Stimulated activated CD8-positive, alpha-beta memory T cell treated with anti-CD3 and anti-CD28 coated beads, Interleukin-4, amount 100 ng/mL, for 24 hours (primary cell): ENCODE data around the gene PDLIM7.
"Not testable (repeated sequence)": the region's sequence is repeated elsewhere in the genome, so short reads cannot be mapped to it uniquely, and the experiment has no call there.

Source experiments
- DNase-seq: peaks from one replicate; pipeline ENCODE4 v3.0.0-alpha.2; 2020; ENCODE audit warnings: low read depth

PDLIM7 gene, protein sequence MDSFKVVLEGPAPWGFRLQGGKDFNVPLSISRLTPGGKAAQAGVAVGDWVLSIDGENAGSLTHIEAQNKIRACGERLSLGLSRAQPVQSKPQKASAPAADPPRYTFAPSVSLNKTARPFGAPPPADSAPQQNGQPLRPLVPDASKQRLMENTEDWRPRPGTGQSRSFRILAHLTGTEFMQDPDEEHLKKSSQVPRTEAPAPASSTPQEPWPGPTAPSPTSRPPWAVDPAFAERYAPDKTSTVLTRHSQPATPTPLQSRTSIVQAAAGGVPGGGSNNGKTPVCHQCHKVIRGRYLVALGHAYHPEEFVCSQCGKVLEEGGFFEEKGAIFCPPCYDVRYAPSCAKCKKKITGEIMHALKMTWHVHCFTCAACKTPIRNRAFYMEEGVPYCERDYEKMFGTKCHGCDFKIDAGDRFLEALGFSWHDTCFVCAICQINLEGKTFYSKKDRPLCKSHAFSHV

DNA sequence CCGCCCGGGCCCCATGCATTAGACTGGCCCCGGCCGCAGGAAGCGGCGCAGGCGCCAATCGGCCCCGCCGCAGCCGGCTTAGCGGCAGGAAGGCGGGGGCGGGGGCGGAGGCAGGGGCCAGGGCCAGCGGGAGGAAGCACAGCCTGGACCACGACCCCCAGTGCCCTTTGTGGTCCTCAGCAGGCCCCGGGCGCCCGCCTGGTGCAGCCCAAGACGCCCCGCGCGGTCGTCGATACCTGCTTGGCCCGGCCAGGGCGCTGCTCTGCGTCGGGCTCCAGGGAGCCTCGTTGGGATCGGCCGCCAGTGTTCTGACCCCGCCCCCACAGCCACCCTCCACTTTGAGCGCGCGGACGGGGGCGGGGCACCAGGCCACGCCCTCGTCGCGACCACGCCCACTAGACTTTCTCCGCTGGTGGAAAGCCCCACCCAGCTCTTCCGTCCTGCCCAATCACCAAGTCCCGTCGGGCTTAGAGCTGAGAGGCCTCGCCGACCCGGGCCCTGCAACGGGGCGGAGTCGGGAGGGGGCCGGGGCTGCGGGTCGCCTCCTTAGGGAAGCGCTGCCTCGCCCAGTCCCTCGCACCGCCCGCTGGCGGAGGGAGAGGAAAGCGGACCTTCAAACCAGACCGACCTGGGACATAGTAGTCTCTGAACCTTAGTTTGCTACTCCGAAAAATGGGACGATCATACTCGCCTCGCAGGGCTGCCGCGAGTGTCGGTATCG lies at the start of gene PDLIM7:
Gene PDLIM7 (minus strand): TSS at position 313 of the 721 bp plus-strand sequence. CDS start 1,092 bp downstream, outside the sequence.
- peak; percentile 90 for DNase-seq

DNA sequence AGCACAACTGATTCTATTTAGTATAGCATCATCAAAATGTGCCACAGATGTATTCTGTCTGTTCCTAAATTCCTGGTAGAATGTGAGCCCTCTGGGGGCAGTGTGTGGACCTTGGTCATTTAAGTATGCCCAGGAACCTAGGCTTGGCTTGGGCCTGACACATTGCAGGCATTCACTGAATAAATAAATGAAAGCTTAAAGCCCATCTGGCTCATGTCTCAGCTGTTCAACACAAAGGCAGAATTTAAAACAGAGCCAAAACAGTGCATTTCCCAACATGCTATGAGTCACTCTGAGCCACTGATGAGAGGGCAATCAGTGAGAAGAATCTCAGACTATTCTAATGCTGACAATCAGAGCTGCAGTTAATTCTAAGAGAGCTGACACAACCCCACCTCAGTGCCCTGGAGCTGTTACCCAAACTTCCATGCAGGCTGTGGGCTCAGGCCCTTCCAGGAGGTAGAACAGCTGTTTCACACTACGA lies 48.9 kb upstream of the PDLIM7 start:
- no peak for DNase-seq

DNA sequence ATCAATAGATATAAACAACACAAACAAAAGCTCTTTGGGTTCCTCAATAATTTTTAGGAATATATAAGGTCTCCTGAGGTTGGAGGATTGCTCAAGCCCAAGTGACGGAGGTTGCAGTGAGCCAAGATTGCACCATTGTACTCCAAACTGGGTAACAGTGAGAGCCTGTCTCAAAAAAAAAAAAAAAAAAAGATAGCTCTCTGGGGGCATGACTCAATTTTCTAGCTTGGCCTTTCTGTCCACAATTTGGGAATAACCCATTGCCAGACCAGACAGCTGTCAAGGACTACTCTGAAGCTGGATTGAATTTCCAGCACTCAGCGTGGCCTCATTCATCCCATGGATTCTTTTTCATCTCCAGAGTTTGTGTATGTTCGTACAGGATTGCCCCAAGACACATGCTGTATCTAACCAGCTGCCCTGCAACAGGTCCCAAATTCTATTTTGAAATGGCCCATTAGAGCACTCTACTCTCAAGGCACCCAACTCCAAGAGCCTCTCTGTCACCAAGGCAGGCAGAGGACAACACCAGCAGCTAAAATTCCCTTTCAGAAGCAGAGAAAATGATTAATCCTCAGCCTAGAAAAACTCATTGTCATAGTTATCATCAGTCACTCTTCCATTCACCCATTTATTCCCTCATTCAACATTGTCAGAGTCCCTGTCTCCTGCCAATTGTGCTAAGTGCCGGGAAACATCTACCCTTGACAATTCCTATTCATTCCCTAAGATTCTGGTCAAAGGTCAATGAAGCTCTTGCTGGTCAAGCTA lies 48.3 kb upstream of the PDLIM7 start:
- DNase-seq: no peak

DNA sequence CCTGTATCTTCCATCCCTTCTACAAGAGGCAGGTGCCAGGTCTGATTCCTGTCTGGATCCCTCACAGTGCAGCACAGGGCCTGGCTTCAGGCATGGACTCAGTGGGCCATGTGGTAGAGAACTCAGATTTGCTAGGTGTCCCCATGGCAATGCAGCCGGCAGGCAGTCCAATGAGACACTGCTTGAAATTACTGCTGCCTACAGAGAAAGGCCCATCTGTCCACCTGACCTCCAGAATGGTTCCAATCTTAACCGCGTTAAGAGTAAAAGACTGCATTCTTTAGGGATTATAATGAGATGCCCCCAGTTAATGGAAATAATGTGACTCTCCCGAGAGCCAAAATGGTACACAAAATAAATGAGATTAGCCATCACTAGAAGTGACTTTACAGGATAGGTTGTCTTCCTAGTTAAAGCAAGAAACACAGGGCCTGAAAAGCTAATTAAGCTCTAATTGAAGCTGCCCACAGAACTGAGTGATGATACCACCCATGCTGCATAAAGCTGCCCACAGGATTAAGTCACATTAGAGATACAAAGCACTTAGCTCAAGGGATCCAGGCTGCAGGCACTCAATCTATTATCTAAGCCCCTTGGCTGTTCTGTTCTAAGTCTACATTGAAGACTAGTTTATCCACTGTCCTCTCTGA lies 45.5 kb upstream of the PDLIM7 start:
- DNase-seq: no peak

DNA sequence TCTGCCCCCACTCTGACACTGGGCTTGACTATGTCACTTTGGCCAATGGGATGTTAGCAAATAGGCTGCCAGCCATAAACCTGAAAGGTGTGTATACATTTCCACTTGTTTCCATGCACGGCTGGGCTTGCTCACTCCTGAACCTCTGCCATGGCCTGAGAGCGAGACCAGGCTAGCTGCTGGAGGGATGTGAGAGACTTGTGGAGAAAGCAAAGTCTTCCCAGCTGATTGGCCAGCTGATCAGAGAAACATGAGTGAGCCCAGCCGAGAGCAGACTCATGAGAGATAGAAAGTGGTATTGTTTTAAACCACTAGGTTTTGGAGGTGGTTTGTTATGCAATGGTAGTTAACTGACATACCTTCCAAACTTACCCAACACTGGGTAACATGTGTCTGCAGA lies 43.0 kb upstream of the PDLIM7 start:
- DNase-seq: no peak

DNA sequence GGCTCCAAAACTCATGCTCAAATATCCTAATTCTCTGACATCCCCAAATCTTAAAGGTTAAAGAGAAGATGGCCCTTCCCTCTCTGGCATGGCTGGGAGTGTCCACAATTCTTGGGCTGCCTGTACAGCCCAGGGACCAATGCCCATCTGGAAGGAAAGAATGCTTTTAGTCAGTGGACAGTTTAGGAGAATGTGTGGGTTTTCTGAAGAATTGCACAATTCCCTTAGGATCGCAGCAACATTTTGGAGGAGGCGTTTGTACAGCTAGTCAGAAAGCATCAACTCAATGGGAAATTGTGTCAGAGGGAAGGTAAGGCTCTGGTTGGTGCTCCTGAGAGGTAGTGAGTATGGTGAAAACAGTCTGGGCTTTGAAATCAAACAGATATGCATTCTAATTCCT lies 42.0 kb upstream of the PDLIM7 start:
- no peak for DNase-seq

DNA sequence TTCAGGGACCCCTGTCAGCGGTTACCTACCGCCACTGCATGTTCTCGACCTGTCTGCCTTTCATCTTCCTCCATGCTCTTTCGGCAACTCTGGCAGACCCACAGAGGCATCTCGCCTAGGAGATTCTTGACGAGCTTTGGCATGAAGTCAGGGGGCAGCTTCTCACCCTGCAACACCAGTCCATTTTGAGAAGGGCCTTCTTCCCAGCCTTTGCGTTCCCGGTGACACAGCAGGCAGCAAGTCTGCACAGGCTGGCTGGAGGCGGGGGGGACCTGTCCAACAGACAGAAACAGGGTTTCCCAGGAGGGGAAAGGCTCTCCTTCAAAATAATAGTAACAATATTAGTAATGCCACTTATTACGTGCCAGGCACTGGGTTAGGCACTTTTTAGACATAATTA lies 41.5 kb upstream of the PDLIM7 start:
- no peak for DNase-seq

DNA sequence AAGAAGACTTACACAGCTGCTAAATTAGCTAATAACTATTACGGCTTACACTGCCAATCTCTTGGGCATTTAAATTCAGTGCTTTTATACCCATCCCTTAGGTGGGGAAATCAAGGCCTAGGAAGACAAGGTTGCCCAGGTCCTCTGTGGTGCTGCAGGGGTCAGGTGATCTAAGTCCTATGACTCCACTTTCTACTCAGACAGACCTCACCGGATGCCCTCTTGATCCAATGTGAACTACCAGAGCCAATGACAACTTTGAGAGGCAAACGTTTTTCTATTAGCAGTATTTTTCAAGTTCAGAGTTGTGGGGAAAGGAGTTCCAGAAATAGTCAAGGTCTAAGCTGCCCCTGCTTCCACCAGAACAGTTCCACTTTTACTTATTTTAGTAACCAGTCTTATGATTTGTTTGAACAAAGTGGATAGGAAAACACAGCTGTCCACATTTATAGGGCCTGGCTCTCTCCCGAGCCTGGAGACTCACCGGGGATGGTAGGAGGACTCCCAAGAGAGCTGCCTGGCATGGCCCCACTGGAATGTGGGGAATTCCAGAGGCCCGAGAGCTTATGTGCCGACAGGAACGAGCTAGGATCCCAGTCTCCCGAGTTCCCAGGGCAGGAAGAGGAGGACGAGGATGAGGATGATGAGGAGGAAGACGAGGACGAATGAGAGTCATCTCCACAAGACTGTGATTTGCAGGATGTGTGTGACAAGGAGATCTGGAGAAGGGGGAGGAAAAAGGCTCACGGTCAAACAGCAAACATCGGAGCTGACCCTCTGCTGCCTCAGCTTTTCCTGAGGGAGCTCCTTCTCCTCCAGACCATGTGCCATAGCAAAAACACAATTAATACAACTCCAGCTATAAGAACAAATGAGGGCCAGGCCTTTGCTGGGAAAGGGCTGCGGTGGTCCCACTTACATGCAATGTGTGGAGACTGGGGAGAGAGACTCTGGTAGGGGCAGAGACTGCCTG lies 40.3 kb upstream of the PDLIM7 start:
- no peak for DNase-seq

DNA sequence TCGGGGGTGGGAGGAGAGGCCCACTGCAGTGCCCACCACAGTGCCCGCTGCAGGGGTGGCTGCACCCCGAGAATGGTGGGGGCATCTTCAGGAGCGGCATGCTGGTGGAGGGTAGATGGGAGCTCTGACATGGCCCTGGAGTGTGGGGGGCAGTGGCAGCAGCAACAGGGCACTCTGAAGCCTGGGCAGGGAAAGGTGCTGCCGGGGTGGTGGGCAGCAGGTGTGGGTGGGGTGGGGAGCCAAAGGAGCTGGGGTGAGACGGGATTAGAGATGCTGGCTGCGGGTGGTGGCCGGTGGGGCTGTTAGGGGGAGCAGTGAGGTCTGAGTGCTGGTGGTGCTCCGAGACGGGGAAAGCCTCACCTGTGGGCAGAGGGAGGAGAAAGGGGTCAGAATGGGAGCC lies 39.0 kb upstream of the PDLIM7 start:
- no peak for DNase-seq

DNA sequence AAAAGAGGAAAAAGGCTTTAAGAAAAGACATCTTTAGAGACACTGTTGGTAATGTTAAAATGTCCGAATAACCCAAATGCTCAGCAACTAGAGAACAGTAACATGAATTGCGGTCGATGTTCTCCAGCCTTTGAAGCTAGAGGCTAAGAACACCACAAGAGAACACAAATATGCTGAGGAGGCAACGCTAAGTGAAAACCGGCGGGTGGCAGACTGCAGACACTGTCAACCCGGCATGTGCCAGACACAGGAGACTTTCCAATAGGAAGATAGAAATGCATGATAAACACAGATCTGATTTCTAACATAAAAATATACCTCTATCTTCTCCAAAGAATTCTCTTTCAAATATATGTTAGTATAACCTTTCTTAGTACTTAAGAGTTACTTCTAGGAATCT lies 37.7 kb upstream of the PDLIM7 start:
- DNase-seq: no peak

DNA sequence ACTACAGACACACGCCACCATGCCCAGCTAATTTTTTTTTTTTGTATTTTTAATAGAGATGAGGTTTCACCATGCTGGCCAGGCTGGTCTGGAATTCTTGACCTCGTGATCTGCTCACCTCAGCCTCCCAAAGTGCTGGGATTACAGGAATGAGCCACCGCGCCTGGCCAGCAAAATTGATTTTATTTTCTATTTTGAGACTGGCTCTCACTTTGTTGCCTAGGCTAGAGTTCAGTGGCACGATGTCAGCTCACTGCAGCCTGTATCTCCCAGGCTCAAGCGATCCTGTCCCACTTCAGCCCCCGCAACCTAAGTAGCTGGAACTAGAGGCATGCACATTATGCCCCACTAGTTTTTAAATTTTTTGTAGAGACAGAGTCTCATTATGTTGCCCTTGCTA lies 37.0 kb upstream of the PDLIM7 start:
- not testable (repeated sequence) for DNase-seq

DNA sequence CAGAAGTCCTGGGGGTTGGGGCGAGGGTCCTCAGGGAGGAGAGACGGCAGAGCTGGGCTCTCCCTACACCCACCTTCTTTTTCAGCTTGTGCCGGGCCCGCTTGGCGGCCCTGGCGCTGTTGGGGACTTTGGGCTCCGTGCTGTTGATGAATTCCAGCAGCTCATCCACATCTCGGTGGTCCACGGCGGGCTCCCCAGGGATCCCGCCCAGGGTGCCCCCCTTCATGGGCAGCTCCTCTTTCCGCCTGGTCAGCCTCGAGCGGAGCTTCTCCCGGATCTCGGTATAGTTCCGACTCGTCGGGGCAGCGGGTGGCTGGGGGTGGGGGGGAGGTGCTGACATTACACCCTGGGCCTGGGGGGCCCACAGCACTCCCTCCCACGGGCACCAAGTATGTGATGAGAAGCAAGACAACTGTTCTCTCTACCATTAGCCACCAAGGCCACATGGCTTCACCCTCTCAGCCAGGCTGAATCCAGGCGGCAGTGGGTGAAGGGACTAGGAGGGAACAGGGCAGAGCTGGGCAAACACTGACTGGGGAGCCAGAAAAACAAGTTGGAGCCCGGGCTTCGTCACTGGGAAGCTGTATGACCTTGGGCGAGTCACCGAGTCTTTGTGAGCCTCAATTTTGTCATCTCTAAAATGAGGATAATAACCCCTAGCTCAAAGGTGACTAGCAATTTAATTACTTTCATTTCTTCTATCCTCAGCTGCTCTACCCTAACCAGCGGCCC lies 34.0 kb upstream of the PDLIM7 start:
- no peak for DNase-seq

DNA sequence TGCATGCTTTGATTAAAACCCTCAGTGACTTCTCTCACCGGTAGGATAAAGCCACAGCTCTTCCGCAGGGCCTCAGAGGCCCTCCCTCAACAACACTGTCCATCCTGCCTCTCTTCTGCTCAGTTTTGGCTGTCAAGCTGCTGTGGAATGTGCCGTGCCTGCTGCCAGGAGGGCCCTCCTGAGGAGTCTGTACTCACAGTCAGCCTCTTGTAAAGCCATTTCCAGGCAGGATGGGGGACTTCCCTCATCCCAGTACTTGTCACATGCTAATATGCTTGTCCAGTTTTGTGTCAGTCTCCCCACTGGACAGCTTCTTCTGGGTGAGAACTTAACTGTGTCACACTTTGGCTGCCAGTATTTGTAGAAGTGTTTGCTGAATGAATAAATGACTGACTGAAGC lies 33.2 kb upstream of the PDLIM7 start:
- DNase-seq: no peak

DNA sequence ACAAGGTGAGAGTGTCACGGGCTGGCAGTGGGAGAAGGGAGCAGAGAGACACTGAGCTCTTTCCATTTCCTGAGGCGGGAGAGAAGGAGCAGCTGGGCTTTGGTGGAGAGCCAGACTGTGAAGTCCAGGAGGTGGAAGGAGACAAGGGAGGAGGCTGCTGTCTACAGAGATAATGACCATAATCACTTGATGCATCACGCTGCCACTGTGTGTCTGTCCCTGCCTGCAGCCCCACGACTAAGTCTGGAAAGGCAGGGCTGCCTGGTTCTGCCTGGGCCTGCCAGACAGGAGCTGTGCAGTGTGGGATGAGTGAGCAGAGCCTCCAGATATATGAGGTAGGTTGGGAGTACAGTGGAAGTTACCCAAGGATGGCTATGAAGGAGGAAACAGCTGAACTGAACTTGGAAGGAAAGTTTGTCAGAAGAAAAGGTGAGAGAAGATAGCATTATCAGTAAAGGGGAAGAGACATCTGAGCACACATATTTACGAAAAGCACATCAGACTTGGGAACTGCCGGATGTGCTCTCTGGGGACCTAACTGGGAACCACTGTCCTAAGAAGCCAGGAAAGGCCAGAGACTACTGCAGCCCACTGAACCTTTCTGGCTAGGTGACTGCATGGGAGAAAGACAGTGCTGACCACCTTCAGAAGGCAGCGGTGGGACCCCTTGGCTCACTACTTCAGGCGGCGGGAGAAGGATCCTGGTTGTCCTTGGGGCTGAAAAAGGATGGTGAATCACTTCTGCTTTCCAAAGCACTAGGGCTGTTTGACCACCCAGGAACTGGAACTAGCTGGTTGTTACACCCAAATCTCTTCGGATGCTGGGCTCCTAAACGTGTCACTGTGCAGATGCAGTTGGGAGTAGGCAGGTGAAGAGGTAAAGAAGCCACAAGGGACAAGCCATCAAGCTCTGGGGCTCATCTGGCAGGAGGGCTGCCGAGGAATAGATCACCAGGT lies 32.1 kb upstream of the PDLIM7 start:
- no peak for DNase-seq

DNA sequence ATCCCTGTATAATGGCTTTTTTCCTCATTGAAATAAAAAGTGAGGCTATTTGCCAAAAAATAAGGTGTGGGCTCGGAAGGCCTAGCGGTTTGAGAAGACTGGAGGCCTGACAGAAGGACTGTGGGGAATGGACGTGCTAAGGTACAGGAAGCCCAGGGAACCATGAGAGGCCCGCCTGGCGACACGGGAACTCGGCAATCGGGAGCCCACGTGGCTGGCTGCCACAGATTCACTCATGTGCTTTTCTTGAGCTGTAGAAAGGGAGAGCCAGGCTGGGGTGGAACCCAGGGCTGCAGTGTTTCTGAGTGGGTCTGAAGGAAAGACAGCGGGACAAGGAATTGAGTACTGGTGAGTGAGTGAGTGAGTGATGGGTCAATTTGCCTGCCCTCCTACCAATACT lies 31.2 kb upstream of the PDLIM7 start:
- DNase-seq: no peak

DNA sequence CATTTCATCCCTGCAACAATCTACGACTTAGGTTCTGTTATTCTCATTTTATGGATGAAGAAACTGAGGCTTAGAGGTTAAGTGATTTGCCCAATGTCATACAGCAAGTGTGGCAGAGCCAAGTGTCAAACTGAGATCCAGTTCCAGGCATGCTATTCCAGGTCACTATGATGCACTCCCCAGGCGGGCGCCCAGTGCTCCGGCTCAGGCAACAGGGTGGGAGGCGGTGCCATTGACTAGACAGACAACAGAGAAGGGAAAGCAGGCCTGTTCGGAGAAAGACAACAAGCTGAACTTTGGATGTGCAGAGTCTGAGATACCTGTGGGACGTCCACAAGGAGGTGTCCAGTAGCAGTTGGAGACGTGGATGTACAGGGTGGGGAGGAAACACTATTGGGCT lies 30.2 kb upstream of the PDLIM7 start:
- DNase-seq: no peak

DNA sequence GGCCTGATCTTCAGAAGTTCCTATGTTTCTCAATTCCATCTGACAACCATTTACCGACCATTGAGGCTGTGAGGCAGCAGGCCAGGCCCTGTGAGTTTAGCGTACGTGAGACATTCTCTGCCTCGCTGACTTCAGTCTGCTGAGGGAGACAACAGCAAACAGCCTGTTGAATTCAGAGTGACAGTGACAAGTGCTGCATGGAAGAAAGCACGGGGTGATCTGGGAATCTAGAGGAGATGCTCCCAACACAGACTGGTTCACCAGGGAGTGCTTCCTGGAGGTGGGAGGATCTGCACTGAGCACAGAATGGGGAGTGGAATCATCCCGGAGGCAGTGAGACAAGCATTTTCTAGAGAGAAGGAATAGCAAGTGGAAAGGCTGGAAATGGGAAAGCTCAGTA lies 29.4 kb upstream of the PDLIM7 start:
- DNase-seq: no peak

DNA sequence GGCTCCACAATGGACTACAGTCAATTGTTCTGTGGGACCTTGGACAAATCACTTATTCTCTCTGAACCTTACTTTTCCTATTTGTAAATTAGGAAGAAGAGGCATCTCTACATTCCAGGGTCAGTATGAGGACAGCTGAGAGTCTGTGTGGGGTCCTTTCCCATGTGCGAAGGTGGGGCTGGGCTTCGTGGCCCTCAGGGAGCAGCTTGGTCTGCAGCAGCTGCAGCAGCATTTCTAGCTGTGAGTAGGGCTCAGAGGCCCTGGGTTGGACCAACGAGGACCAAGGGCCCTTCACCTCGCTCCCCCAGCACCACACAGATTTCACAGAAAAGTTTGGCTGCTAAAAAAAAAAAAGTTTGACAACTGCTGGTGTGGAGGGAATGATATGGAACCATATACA lies 28.8 kb upstream of the PDLIM7 start:
- no peak for DNase-seq
